WTC11 (cell line): ENCODE results near the gene SLC9B1.

ENCODE experiments used
- AR ChIP-seq: fragments of 250-450 bp; sonication (Bioruptor Pico); IDR thresholded peaks from 2 replicates; pipeline ENCODE4 v1.9.0; 2021; ENCODE audit warnings: mild to moderate bottlenecking
- CBFB ChIP-seq: sonication (generic); formaldehyde crosslinking; IDR thresholded peaks from 2 replicates; pipeline ENCODE4 v1.8.1; 2022; ENCODE audit warnings: mild to moderate bottlenecking, low read depth, missing genetic modification reagents
- ESRRA ChIP-seq: sonication (generic); formaldehyde crosslinking; IDR thresholded peaks from 2 replicates; pipeline ENCODE4 v1.8.1; 2022; ENCODE audit warnings: mild to moderate bottlenecking, missing genetic modification reagents, borderline replicate concordance
- OVOL2 ChIP-seq: fragments of 250-450 bp; sonication (Bioruptor Pico); IDR thresholded peaks from 2 replicates; pipeline ENCODE4 v1.9.0; 2021; ENCODE audit warnings: mild to moderate bottlenecking, borderline replicate concordance
- TF ChIP-seq, protein P1 (sequence below): fragments of 200-600 bp; IDR thresholded peaks from 2 replicates; pipeline ENCODE4 v1.8.0; 2022; ENCODE audit warnings: antibody characterized with exemption
- TF ChIP-seq, protein P2 (sequence below): sonication (generic); formaldehyde crosslinking; IDR thresholded peaks from 2 replicates; pipeline ENCODE4 v1.8.1; 2023; ENCODE audit warnings: mild to moderate bottlenecking, missing genetic modification reagents, borderline replicate concordance

- TF ChIP-seq AR (CRISPR knock-in tag): no peak
- TF ChIP-seq, protein P1, sequence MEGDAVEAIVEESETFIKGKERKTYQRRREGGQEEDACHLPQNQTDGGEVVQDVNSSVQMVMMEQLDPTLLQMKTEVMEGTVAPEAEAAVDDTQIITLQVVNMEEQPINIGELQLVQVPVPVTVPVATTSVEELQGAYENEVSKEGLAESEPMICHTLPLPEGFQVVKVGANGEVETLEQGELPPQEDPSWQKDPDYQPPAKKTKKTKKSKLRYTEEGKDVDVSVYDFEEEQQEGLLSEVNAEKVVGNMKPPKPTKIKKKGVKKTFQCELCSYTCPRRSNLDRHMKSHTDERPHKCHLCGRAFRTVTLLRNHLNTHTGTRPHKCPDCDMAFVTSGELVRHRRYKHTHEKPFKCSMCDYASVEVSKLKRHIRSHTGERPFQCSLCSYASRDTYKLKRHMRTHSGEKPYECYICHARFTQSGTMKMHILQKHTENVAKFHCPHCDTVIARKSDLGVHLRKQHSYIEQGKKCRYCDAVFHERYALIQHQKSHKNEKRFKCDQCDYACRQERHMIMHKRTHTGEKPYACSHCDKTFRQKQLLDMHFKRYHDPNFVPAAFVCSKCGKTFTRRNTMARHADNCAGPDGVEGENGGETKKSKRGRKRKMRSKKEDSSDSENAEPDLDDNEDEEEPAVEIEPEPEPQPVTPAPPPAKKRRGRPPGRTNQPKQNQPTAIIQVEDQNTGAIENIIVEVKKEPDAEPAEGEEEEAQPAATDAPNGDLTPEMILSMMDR: no peak
- TF ChIP-seq CBFB (CRISPR knock-in tag): no peak
- no peak for TF ChIP-seq ESRRA (CRISPR knock-in tag)
- TF ChIP-seq, protein P2, sequence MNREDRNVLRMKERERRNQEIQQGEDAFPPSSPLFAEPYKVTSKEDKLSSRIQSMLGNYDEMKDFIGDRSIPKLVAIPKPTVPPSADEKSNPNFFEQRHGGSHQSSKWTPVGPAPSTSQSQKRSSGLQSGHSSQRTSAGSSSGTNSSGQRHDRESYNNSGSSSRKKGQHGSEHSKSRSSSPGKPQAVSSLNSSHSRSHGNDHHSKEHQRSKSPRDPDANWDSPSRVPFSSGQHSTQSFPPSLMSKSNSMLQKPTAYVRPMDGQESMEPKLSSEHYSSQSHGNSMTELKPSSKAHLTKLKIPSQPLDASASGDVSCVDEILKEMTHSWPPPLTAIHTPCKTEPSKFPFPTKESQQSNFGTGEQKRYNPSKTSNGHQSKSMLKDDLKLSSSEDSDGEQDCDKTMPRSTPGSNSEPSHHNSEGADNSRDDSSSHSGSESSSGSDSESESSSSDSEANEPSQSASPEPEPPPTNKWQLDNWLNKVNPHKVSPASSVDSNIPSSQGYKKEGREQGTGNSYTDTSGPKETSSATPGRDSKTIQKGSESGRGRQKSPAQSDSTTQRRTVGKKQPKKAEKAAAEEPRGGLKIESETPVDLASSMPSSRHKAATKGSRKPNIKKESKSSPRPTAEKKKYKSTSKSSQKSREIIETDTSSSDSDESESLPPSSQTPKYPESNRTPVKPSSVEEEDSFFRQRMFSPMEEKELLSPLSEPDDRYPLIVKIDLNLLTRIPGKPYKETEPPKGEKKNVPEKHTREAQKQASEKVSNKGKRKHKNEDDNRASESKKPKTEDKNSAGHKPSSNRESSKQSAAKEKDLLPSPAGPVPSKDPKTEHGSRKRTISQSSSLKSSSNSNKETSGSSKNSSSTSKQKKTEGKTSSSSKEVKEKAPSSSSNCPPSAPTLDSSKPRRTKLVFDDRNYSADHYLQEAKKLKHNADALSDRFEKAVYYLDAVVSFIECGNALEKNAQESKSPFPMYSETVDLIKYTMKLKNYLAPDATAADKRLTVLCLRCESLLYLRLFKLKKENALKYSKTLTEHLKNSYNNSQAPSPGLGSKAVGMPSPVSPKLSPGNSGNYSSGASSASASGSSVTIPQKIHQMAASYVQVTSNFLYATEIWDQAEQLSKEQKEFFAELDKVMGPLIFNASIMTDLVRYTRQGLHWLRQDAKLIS (CRISPR knock-in tag): no peak
- TF ChIP-seq OVOL2 (CRISPR knock-in tag): no peak
Observed at GRCh38 chr4:103036169-103036568, 16.7 kb upstream of the SLC9B1 start.
